OCI-LY1 (cell line): ENCODE measurements around the gene LRRC32.

Experiments used
- H2AFZ ChIP-seq: fragments of 200-600 bp; sonication (generic), shearing (Covaris generic); 2 replicates; pipeline ENCODE4 v1.6.0; 2014; ENCODE audit warnings: antibody characterized with exemption, mild to moderate bottlenecking, low read length
- H3F3A ChIP-seq: fragments of 200-600 bp; sonication (generic), shearing (Covaris generic); 2 replicates; pipeline ENCODE4 v1.6.0; 2014; ENCODE audit warnings: mild to moderate bottlenecking, antibody characterized with exemption, low read length, moderate library complexity; ENCODE audit not compliant: insufficient read depth
- H3K27ac ChIP-seq: fragments of 200-600 bp; sonication (generic); 2 replicates; pipeline ENCODE4 v1.5.1; 2014; ENCODE audit warnings: low read length, mixed run types, mild to moderate bottlenecking, low read depth; ENCODE audit not compliant: poor library complexity, severe bottlenecking
- H3K27me3 ChIP-seq: fragments of 200-600 bp; sonication (generic); 2 replicates; pipeline ENCODE4 v1.6.0; 2014; ENCODE audit warnings: antibody characterized with exemption, mild to moderate bottlenecking, low read length, moderate library complexity; ENCODE audit not compliant: insufficient read depth
- H3K36me3 ChIP-seq: fragments of 200-600 bp; sonication (generic); 2 replicates; pipeline ENCODE4 v1.6.1; 2014; ENCODE audit warnings: mild to moderate bottlenecking, antibody characterized with exemption, low read length, moderate library complexity, mixed read lengths; ENCODE audit not compliant: insufficient read depth
- H3K4me1 ChIP-seq: fragments of 200-600 bp; sonication (generic); 2 replicates; pipeline ENCODE4 v1.5.1; 2014; ENCODE audit warnings: mild to moderate bottlenecking, low read length, moderate library complexity; ENCODE audit not compliant: insufficient read depth, severe bottlenecking
- H3K4me2 ChIP-seq: fragments of 200-600 bp; sonication (generic), shearing (Covaris generic); 2 replicates; pipeline ENCODE4 v1.6.1; 2014; ENCODE audit warnings: low read length
- H3K4me3 ChIP-seq: fragments of 200-600 bp; sonication (generic); 2 replicates; pipeline ENCODE4 v1.5.1; 2014; ENCODE audit warnings: low read length, low read depth, mild to moderate bottlenecking, mixed read lengths; ENCODE audit not compliant: poor library complexity, severe bottlenecking
- H3K79me2 ChIP-seq: fragments of 200-600 bp; shearing (Covaris generic); 2 replicates; pipeline ENCODE4 v1.6.1; 2016; ENCODE audit warnings: mixed run types, low read length, mixed read lengths; ENCODE audit not compliant: insufficient read depth
- H3K9ac ChIP-seq: fragments of 200-600 bp; sonication (generic), shearing (Covaris generic); 2 replicates; pipeline ENCODE4 v1.6.1; 2014; ENCODE audit warnings: mild to moderate bottlenecking, low read length, mixed read lengths
- H3K9me2 ChIP-seq: fragments of 200-600 bp; sonication (generic), shearing (Covaris generic); 2 replicates; pipeline ENCODE4 v1.6.1; 2014; ENCODE audit warnings: low read depth, mild to moderate bottlenecking, low read length, mixed read lengths
- H3K9me3 ChIP-seq: fragments of 200-600 bp; shearing (Covaris generic); 2 replicates; pipeline ENCODE4 v1.6.1; 2014; ENCODE audit warnings: low read length, mixed read lengths
- H4K20me1 ChIP-seq: fragments of 200-600 bp; sonication (generic), shearing (Covaris generic); 2 replicates; pipeline ENCODE4 v1.6.0; 2016; ENCODE audit warnings: mild to moderate bottlenecking, low read length; ENCODE audit not compliant: insufficient read depth
- EZH2 ChIP-seq: fragments of 200-600 bp; sonication (generic), shearing (Covaris generic); IDR thresholded peaks from 2 replicates; pipeline ENCODE4 v1.8.0; 2017; ENCODE audit warnings: borderline replicate concordance, mixed run types, mild to moderate bottlenecking, antibody characterized with exemption, low read length, moderate library complexity, mixed read lengths
- TF ChIP-seq, protein P1 (sequence below): fragments of 200-600 bp; sonication (generic), shearing (Covaris generic); IDR thresholded peaks from 2 replicates; pipeline ENCODE4 v1.5.1; 2017; ENCODE audit warnings: mild to moderate bottlenecking, antibody characterized with exemption, low read length, moderate library complexity, mixed read lengths

LRRC32 gene

DNA sequence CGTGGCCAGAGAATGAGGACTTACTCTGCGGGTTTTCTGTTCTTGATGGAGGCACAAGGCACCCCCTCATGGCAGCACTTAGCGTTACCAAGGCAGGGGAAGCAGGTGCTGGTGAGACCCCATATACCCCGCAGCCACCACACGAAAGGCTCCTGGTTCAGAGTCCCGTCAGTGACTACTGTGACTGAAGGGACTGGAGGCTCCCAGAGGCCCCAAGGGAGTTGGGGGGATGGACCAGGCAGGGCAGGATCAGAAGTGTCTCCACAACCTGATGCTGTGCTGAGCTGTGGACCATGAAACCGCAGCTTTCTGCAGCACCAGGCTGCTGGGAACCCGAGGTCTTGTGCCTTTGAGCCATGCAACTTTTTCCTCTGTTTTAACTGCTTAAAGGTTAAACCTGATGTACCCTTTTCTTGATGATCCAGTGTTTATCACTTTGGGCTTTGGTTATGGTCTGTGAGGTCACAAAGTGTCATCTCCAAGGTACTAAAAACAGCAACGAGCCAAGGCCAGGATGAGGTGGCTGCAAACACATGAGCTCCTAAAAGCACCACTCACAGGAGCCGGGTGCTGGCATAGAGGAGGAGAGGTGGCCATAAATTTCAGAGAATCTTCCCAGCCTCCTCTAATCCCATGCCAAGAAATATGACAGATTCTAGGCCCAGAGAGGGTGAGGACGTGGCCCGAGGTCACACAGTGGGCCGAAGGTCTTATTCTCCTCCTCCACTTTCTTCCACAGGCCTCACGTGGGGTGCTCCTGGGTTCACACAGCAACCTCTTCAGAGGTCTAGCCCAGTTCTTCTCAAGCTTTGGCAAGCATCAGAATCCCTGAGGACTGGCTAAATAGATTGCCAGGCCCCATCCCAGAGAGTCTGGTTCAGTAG is 4.2 kb upstream of the LRRC32 start:
- no peaks in the 10 kb centered on the region for H3K9me3 ChIP-seq
- H3K4me2 ChIP-seq, result peak overlapping the region; percentile 15; the same call in 1 of the 2 replicates
- no peaks in the 10 kb centered on the region for H3K9me2 ChIP-seq
- H3K9ac ChIP-seq, result no peak overlapping the region; the same call in 1 of the 2 replicates
- no peaks in the 10 kb centered on the region for H3K36me3 ChIP-seq
- H3K27ac ChIP-seq, result peak overlapping the region; percentile 17
- peaks cover 71% of the 10 kb centered on the region for H3K4me1 ChIP-seq
- no peaks in the 10 kb centered on the region for H3K27me3 ChIP-seq
- no peak overlapping the region for H3K4me3 ChIP-seq
- TF ChIP-seq, protein P1, sequence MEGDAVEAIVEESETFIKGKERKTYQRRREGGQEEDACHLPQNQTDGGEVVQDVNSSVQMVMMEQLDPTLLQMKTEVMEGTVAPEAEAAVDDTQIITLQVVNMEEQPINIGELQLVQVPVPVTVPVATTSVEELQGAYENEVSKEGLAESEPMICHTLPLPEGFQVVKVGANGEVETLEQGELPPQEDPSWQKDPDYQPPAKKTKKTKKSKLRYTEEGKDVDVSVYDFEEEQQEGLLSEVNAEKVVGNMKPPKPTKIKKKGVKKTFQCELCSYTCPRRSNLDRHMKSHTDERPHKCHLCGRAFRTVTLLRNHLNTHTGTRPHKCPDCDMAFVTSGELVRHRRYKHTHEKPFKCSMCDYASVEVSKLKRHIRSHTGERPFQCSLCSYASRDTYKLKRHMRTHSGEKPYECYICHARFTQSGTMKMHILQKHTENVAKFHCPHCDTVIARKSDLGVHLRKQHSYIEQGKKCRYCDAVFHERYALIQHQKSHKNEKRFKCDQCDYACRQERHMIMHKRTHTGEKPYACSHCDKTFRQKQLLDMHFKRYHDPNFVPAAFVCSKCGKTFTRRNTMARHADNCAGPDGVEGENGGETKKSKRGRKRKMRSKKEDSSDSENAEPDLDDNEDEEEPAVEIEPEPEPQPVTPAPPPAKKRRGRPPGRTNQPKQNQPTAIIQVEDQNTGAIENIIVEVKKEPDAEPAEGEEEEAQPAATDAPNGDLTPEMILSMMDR, result peak; percentile 38; the same call in 1 of the 2 replicates
- no peak for TF ChIP-seq EZH2
- H4K20me1 ChIP-seq, result no peaks in the 10 kb centered on the region
- H2AFZ ChIP-seq, result no peak overlapping the region
- no peaks in the 10 kb centered on the region for H3F3A ChIP-seq
- H3K79me2 ChIP-seq, result no peaks in the 10 kb centered on the region

DNA sequence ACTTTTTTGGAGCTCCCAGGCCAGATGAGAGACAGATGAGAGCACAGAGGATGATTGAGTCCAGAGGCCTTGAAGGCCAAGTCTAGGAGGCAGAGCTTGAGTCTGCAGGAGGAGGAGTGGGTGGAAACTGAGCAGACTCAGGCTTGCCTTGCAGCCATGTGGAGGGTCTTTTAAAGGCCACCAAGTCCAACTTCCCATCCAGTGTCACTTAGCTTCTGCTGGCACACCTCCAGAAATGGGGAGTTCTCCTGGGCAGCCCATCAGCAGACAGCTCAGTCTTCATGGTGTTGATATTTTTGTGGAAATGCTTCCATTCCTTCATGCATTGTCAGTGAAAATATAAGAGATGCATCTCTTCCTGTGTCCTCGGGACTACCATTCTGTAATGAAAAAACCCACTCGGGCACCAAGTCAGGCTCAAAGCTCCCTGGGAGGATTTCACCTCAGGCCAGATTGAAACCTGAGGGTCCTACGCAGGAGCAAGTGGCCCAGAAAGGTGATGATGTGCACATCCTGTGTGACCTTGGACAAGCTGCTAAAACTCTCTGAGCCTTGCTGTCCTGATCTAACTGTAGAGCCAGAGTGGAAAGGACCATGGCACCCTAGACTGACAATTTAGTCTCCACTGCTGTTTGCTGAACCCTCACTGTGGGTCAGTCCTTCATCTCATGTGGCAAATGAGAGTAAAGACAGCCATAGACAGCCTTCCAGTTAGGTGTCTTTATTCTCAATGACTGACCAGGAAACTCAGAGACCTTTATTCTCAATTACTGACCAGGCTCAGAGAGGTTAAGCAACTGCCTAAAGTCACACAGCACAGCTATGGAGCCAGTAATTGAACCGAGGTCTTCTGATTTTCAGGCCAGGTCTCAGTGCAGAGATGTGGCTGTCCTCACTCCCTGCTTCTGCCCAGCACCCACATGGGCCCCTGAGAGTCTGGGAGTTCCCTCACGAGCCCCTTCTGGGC is 2.9 kb upstream of the LRRC32 start:
- TF ChIP-seq EZH2, result no peak
- TF ChIP-seq, protein P1, result no peak
- H3K79me2 ChIP-seq, result no peaks in the 10 kb centered on the region

DNA sequence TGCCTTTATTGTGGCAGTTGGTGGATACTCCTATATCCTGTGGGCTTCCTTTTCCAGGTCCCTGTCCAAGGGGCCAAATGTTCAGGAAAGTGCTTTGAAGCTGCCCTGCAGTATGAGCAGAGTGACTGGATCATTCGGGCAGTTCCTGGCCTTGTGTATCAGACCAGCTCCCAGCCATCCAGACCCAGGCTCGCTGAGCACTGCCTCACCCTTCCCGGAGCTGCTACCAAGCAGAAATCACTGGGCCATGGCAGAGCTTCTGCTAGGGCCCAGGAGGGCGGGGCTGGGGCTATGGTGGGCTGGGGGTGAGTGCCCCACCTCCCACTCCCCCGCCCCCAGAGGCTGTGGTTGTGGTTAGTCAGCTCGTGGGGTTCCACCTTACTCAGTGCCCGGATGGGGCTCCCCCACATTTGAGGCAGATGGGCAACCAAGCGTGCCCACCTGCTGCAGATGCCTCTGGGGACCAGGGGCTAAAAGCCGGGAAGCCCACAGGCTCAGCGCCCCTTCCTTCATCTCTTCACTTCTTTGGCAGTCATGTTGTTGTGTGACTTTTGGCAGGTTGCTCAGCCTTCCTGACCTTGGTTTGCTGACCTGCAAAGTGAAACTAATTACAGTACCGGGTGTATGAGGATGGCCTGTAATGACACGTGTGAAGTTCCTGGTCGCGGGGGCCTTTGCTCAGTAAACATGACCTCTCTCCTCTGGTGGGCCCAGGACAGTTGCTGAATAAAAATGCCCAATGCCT is 2.1 kb upstream of the LRRC32 start:
- Histone ChIP-seq H3K9me3 (no peaks in the 10 kb centered on the region), H3K9ac (peak overlapping the region; percentile 2; the same call in 1 of the 2 replicates), H3K27ac (peak overlapping the region; percentile 82), H4K20me1 (no peaks in the 10 kb centered on the region), H3K9me2 (no peaks in the 10 kb centered on the region), H3K36me3 (no peaks in the 10 kb centered on the region), H2AFZ (no peak overlapping the region), H3K27me3 (no peaks in the 10 kb centered on the region), H3K4me2 (peak overlapping the region; percentile 67; the same call in 1 of the 2 replicates), H3F3A (no peaks in the 10 kb centered on the region), H3K79me2 (no peaks in the 10 kb centered on the region), H3K4me1 (peaks cover 86% of the 10 kb centered on the region), H3K4me3 (peak overlapping the region; percentile 25)
- no peak for TF ChIP-seq EZH2
- TF ChIP-seq, protein P1, result no peak

More for the DNA sequence above, 2.9 kb upstream of the LRRC32 start:
- no peak overlapping the region for H2AFZ ChIP-seq
- H3K27me3 ChIP-seq, result no peaks in the 10 kb centered on the region
- H3F3A ChIP-seq, result no peaks in the 10 kb centered on the region
- no peak overlapping the region; the same call in 1 of the 2 replicates for H3K9ac ChIP-seq
- no peaks in the 10 kb centered on the region for H3K9me3 ChIP-seq
- H3K4me1 ChIP-seq, result peaks cover 78% of the 10 kb centered on the region
- H3K4me3 ChIP-seq, result no peak overlapping the region
- no peaks in the 10 kb centered on the region for H3K9me2 ChIP-seq
- H3K4me2 ChIP-seq, result peak overlapping the region; percentile 67; the same call in 1 of the 2 replicates
- no peaks in the 10 kb centered on the region for H3K36me3 ChIP-seq
- no peaks in the 10 kb centered on the region for H4K20me1 ChIP-seq
- H3K27ac ChIP-seq, result peak overlapping the region; percentile 82
